K562 treated with DMSO at 1 percent for 24 hours (cell line): ENCODE data around the gene WDHD1. TPM values are rescaled to one million over a fixed set of nuclear protein-coding genes. Genes with fewer than 3 reads are reported as not detected.

ENCODE experiments used
- total RNA-seq: library from RNA; unstranded; fragments of 300-600 nt; gene quantifications from 2 replicates; pipeline ENCODE4 v1.2.3, GENCODE V29; 2022; ENCODE audit warnings: low read depth; ENCODE audit not compliant: insufficient read depth

WDHD1 gene, protein sequence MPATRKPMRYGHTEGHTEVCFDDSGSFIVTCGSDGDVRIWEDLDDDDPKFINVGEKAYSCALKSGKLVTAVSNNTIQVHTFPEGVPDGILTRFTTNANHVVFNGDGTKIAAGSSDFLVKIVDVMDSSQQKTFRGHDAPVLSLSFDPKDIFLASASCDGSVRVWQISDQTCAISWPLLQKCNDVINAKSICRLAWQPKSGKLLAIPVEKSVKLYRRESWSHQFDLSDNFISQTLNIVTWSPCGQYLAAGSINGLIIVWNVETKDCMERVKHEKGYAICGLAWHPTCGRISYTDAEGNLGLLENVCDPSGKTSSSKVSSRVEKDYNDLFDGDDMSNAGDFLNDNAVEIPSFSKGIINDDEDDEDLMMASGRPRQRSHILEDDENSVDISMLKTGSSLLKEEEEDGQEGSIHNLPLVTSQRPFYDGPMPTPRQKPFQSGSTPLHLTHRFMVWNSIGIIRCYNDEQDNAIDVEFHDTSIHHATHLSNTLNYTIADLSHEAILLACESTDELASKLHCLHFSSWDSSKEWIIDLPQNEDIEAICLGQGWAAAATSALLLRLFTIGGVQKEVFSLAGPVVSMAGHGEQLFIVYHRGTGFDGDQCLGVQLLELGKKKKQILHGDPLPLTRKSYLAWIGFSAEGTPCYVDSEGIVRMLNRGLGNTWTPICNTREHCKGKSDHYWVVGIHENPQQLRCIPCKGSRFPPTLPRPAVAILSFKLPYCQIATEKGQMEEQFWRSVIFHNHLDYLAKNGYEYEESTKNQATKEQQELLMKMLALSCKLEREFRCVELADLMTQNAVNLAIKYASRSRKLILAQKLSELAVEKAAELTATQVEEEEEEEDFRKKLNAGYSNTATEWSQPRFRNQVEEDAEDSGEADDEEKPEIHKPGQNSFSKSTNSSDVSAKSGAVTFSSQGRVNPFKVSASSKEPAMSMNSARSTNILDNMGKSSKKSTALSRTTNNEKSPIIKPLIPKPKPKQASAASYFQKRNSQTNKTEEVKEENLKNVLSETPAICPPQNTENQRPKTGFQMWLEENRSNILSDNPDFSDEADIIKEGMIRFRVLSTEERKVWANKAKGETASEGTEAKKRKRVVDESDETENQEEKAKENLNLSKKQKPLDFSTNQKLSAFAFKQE
- total RNA-seq: 8.5 and 9.4 TPM in 2 replicates

DNA sequence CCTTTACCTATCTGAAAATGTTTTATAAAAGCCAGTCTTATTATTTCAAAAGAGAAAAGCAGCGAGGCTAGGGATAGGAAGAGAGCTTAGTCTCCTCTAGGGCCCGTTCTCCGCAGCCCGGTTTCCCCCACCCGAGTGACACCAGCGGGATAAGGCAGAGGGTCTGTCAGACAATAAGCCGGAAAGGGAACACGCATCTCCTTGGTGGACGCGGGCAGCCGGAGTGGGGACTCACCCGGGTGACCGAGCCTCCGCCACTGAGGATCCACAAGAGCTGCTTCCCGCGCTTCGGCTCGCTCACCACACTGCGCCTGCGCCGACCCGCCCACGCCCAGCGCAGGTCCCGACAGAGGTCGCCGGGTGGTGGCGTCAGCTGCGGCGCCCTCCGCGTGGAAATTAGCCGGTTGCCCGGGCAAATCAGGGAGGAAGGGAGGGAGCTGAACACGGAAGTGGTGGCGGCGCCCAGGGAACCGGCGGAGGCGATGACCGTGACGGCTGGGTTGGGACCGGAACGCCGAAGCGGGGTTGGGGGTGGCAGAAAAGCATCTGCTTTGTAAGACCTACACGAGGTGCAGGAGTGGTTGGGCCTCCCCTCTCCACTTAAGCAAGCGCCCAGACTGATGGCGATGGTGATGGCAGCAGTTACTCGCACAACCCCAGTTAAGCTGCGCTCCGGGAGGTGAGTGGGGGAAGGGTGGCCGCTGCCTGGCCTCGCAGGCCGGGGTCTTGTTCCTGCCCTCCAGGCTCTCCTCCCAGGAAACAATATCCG, at the start of gene WDHD1, which contains the start of gene SOCS4:
Gene WDHD1 (minus strand): TSS at position 307 of the 769 bp plus-strand sequence. CDS start 312 bp downstream, outside the sequence.
Gene SOCS4 (plus strand): TSS at position 444 of the 769 bp plus-strand sequence. CDS start 15,806 bp downstream, outside the sequence.

DNA sequence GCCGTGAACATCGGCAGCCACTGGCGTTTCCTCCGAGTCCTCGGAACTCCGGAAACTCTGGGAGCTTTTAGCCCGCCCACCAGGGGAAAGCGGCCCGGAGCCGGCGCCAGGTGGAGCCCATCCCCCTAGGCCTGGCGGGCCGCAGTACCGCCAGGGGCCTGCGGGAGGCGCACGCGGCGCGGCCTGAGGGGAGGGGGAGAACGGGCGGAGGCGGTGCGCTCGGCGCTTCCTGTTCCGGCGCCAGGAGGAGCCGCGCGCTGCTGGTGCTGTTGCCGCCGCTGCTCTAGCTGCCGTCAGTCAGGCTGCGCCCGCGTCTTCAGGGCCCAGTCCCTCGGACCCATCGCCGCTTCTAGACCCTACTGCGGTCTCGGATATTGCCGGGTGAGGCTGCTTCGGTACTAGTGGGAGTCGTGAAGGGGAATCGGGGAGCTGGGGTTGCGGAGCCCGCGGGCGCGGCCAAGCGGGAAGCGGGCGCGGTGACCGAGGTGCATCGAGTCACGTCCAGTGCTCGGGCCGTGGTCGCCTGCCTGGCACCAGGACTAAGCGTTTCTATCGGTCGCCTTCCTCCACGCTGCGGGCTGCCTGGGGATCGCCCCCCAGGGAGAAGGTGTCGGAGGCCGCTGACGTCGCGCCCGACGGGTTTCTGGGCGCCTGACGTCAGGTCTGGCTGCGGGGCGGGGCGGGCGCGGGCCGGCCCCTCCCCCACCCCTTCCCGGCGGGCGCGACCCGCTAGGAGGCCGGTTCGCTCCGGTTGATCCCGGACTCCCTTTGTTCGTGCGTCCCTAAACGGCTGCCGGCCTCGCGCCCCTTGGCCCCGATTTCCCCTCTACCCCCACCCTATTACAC, 24.7 kb upstream of the WDHD1 start, which contains the start of gene MAPK1IP1L:
Gene MAPK1IP1L (plus strand): TSS at position 225 of the 846 bp plus-strand sequence. CDS start 10,037 bp downstream, outside the sequence.

DNA sequence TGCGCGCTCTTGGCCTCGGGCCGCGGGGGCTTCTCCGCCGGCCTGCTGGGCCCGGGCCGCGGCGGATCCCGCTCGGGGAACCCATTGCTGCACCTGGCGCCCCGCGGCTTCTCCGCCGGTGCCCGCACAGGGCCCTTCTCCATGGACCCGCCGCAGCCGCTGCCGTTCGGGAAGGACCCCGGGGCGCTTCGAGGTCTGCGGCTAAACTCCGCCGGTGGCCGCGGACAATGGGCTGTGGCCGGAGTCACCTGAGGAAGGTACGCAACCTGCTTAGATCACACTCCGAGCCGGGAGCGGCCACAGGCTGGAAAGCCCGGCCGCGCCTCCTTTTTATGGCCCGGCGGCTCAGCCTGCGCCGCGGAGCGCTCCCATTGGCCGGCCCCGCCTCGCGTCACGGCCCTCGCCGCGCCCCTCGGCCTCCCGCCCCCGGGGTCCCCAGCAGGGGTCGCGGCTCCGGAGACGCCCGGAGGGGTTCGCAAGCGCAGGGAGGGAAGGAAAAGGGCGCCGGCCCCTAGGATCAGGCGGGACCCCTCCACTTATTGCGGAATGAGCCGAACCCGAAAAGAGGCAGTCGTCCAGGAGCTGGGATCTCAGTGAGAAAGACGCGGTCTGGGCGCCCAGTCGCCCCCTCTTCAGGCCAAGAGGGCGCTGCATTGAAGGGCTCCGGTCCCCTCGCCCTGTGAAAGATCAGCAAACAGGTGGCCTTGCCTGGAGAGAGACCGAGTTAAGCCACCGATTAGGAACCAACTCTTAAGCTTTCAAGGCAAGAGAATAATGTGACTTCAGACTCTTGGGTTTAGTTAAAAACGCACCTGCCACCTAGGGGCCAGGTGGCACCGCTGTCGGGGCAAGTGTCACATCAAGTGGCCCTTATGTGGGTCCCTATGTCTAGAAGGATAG, 124.1 kb downstream of the WDHD1 start, which contains the start of gene GCH1:
Gene GCH1 (minus strand): TSS at position 306 of the 900 bp plus-strand sequence. CDS start 163 bp downstream, at position 143.

Other genes with a start within 250 kb of the WDHD1 start
- gene GCH1, start 124.3 kb downstream of the WDHD1 start, total RNA-seq: 11.6 and 11.9 TPM in 2 replicates
- gene SOCS4, start 137 bp upstream of the WDHD1 start, total RNA-seq: 3.4 and 4.2 TPM in 2 replicates
- 40.3 and 48.6 TPM in 2 replicates for gene MAPK1IP1L, start 24.5 kb upstream of the WDHD1 start, total RNA-seq
- gene LGALS3, start 102.2 kb upstream of the WDHD1 start, total RNA-seq: 13.1 and 17.5 TPM in 2 replicates
- 22.1 and 30.1 TPM in 2 replicates for gene DLGAP5, start 164.5 kb upstream of the WDHD1 start, total RNA-seq
- 10.4 and 15.5 TPM in 2 replicates for gene FBXO34, start 244.3 kb upstream of the WDHD1 start, total RNA-seq